Endothelial cell of umbilical vein (primary cell): ENCODE results near the gene TRAPPC12. TPM values are rescaled to one million over a fixed set of nuclear protein-coding genes. Genes with fewer than 3 reads are reported as not detected.

Experiments used
- BruUV-seq: library from RNA; stranded (reverse); fragments of 400-500 nt; replicated peaks from 2 replicates; lab custom pipeline; 2021; lab: Mats Ljungman, UMichigan
- CTCF ChIA-PET: fragments of 300-600, 350-600 bp; sonication (Branson Sonifier 250); formaldehyde crosslinking; loops from one replicate; lab custom pipeline; 2021; ENCODE audit warnings: antibody characterized with exemption, inconsistent platforms; lab: Charles Lee
- POLR2A ChIA-PET: fragments of 300-600, 350-600 bp; sonication (Branson Sonifier 250); formaldehyde crosslinking; loops from one replicate; lab custom pipeline; 2021; ENCODE audit warnings: antibody characterized with exemption, inconsistent platforms; lab: Charles Lee
- DNase-seq: peaks from one replicate; pipeline ENCODE4 v3.0.0-alpha.2; 2011; ENCODE audit warnings: low read depth, low spot score
- FAIRE-seq: peaks from 2 replicates; lab custom pipeline; 2011; peaks lifted over from hg19 to GRCh38; lab: Jason Lieb, UNC
- H2AFZ ChIP-seq: 2 replicates; pipeline ENCODE4 v1.6.0; 2012; ENCODE audit warnings: low read depth, low read length, control low read depth, inconsistent platforms
- H3K27ac ChIP-seq: 2 replicates; pipeline ENCODE4 v1.5.1; 2011; ENCODE audit warnings: low read depth, mild to moderate bottlenecking, control low read depth, low read length, moderate library complexity; ENCODE audit not compliant: insufficient read depth
- H3K27me3 ChIP-seq, 2 experiments: 2 replicates each; pipeline versions ENCODE4 v1.6.0 to v1.6.1; 2011; ENCODE audit warnings: low read length in 2 of 2, mixed read lengths in 1 of 2; ENCODE audit not compliant: control insufficient read depth in 2 of 2, insufficient read depth in 2 of 2
- H3K36me3 ChIP-seq, 2 experiments: 2 replicates in 1 of 2; 3 replicates in 1 of 2; pipeline ENCODE4 v1.5.1; 2011; ENCODE audit warnings: low read length in 2 of 2, mild to moderate bottlenecking in 1 of 2, moderate library complexity in 1 of 2; ENCODE audit not compliant: control insufficient read depth in 2 of 2, insufficient read depth in 2 of 2; ENCODE audit errors: extremely low read depth in 1 of 2
- H3K4me1 ChIP-seq: 3 replicates; pipeline ENCODE4 v1.5.1; 2011; ENCODE audit warnings: mild to moderate bottlenecking, low read length; ENCODE audit not compliant: control insufficient read depth, insufficient read depth; ENCODE audit errors: extremely low read depth
- H3K4me2 ChIP-seq: 2 replicates; pipeline ENCODE4 v1.6.1; 2011; ENCODE audit warnings: low read length, control low read depth, mixed read lengths; ENCODE audit not compliant: insufficient read depth
- H3K4me3 ChIP-seq, 3 experiments: fragments of 200-600 bp in 1 of 3; sonication (generic), shearing (Covaris generic) in 1 of 3; replicated peaks in 1 of 3; 2 replicates each; pipeline ENCODE4 v1.5.1; 2011 to 2016; ENCODE audit warnings: control low read depth in 3 of 3, low read length in 3 of 3, mild to moderate bottlenecking in 2 of 3, inconsistent platforms in 1 of 3, low read depth in 1 of 3, moderate library complexity in 1 of 3; ENCODE audit not compliant: insufficient read depth in 1 of 3
- H3K79me2 ChIP-seq: 2 replicates; pipeline ENCODE4 v1.6.0; 2012; ENCODE audit warnings: low read length, inconsistent platforms; ENCODE audit not compliant: control insufficient read depth, insufficient read depth
- H3K9ac ChIP-seq: replicated peaks from 2 replicates; pipeline ENCODE3; 2011; ENCODE audit warnings: low read length, control low read depth; ENCODE audit not compliant: insufficient read depth; ENCODE audit errors: extremely low read depth
- H3K9me1 ChIP-seq: replicated peaks from 3 replicates; pipeline ENCODE4 v1.6.0; 2011; ENCODE audit warnings: mild to moderate bottlenecking, low read length; ENCODE audit not compliant: control insufficient read depth, insufficient read depth; ENCODE audit errors: extremely low read depth
- H3K9me3 ChIP-seq: replicated peaks from 2 replicates; pipeline ENCODE4 v1.5.1; 2012; ENCODE audit warnings: low read length, inconsistent platforms; ENCODE audit not compliant: control insufficient read depth, insufficient read depth
- H4K20me1 ChIP-seq: replicated peaks from 2 replicates; pipeline ENCODE3; 2011; ENCODE audit warnings: mild to moderate bottlenecking, low read length; ENCODE audit not compliant: control insufficient read depth, insufficient read depth; ENCODE audit errors: extremely low read depth
- CTCF ChIP-seq, 2 donors: IDR thresholded peaks; 1 replicate in 1 of 2; 2 replicates in 1 of 2; pipeline ENCODE4 v1.5.1; 2011; ENCODE audit warnings: low read length in 2 of 2, mild to moderate bottlenecking in 2 of 2, moderate library complexity in 2 of 2, control low read depth in 1 of 2, inconsistent platforms in 1 of 2, low read depth in 1 of 2; ENCODE audit not compliant: insufficient read depth in 1 of 2; ENCODE audit errors: extremely low read depth in 1 of 2
- FOS ChIP-seq: IDR thresholded peaks from 2 replicates; pipeline ENCODE4 v1.6.1; 2011; ENCODE audit warnings: mild to moderate bottlenecking, low read length, moderate library complexity, borderline replicate concordance; ENCODE audit not compliant: insufficient read depth
- GATA2 ChIP-seq: IDR thresholded peaks from 2 replicates; pipeline ENCODE4 v1.7.0; 2011; ENCODE audit warnings: low read depth, mild to moderate bottlenecking, moderate library complexity, mixed read lengths, low read length; ENCODE audit not compliant: insufficient read length, insufficient read depth
- POLR2AphosphoS5 ChIP-seq: IDR thresholded peaks from 2 replicates; pipeline ENCODE4 v1.6.1; 2012; ENCODE audit warnings: low read depth, mild to moderate bottlenecking, control low read depth, low read length, moderate library complexity; ENCODE audit not compliant: insufficient read depth
- dilution Hi-C: fragments of 300-500 bp; cut with MboI; formaldehyde crosslinking; loops from one replicate; pipeline ENCODE4 v1.15.0; 2019; ENCODE audit warnings: low sequenced_read_pairs; ENCODE audit not compliant: extremely low pct_ligation_motif_present
- intact Hi-C: fragments of 100-400 bp; cut with micrococcal nuclease; formaldehyde crosslinking; loops from one replicate; pipeline ENCODE4 v1.10.0; 2022
- polyA plus RNA-seq, 4 experiments: library from polyadenylated mRNA; depleted of rRNA in 3 of 4; stranded (reverse) in 3 of 4; unstranded in 1 of 4; fragments of >200 nt; gene quantifications; 2 replicates each; pipeline versions ENCODE4 v1.2.1 to v1.2.3, GENCODE V29; 2011 to 2012; ENCODE audit warnings: missing spikeins in 1 of 4
- total RNA-seq: library from RNA; stranded (reverse); gene quantifications from 2 replicates; pipeline ENCODE4 v1.2.3, GENCODE V29; 2021
- TF ChIP-seq, protein P1 (sequence below): IDR thresholded peaks from 2 replicates; pipeline ENCODE4 v1.6.1; 2011; ENCODE audit not compliant: insufficient read depth, insufficient read length

TRAPPC12 gene
- total and polyA plus RNA-seq, 2 donors (not counting 3 experiments of a cell fraction or from before 2014, with no cell fraction given) = 47.5 to 81.5 TPM

DNA sequence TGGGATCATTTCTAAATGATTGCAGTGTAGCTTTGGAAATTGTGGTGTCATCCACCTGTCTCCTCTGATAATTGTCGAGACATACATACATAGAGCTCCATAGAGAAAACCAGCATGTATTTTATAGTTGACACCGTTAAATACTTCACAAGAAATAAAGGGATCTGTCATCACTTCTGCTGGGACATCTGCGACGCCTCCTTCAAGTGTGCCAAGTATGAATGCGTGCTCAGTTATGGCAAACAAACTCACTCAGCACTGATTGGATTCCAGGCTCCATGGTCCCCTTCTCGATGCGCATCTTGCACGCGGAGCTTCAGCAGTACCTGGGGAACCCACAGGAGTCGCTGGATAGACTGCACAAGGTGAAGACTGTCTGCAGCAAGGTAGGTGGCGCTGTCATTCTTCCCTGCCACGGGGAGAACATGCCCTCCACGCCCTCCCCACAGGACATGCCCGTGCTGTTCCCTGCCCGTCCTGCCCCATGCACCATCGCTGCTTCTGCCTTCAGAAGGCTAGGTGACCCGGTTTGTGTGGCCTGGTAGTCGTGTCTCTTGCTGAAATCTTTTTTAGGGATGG lies 64.1 kb downstream of the TRAPPC12 start:
- POLR2A ChIA-PET = no interaction called here
- Histone ChIP-seq H3K4me3 (no peak overlapping the region), H4K20me1 (no peaks in the 10 kb centered on the region), H3K4me2 (no peak overlapping the region), H3K9me1 (no peaks in the 10 kb centered on the region), H3K79me2 (no peaks in the 10 kb centered on the region), H3K9ac (no peak overlapping the region), H3K27ac (no peak overlapping the region), H3K27me3 (no peaks in the 10 kb centered on the region), H3K9me3 (no peaks in the 10 kb centered on the region), H3K36me3 (peaks cover 6 to 12% of the 10 kb centered on the region in 2 experiments), H2AFZ (no peak overlapping the region), H3K4me1 (peaks cover 14% of the 10 kb centered on the region)
- FAIRE-seq = no peak
- no peak for DNase-seq
- TF ChIP-seq FOS (no peak), GATA2 (no peak), CTCF (IDR thresholded peaks at IDR 0.05; ENCODE audit: extremely low read depth in 1 of 2, insufficient read depth in 1 of 2, low read depth in 1 of 2, low read length in 2 of 2) (no peak), POLR2AphosphoS5 (no peak)
- TF ChIP-seq, protein P1, sequence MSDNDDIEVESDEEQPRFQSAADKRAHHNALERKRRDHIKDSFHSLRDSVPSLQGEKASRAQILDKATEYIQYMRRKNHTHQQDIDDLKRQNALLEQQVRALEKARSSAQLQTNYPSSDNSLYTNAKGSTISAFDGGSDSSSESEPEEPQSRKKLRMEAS = no peak
- no TSS peak for BruUV-seq
- dilution Hi-C loops = no loop called here
- CTCF ChIA-PET = interaction anchor here (0.8 to 3.0 kb wide), 3 partner anchors 10 to 22 kb away, joined by 3 to 11 read pairs (median 5); no protein-coding TSS in a partner anchor
- intact Hi-C loops = no loop called here
